H9 (cell line): ENCODE data around the gene CCS. TPM values are rescaled to one million over a fixed set of nuclear protein-coding genes. Genes with fewer than 3 reads are reported as not detected.
A peak's percentile ranks its signal among the peaks of the same experiment; 100 is the strongest.

ENCODE experiments used
- DNase-seq: peaks from one replicate; pipeline ENCODE4 v3.0.0-alpha.2; 2017
- H2AFZ ChIP-seq: one replicate; pipeline ENCODE4 v1.6.1; 2013; ENCODE audit warnings: mild to moderate bottlenecking, low read length, control low read depth, moderate library complexity
- H2AK5ac ChIP-seq: 2 replicates; pipeline ENCODE4 v1.6.1; 2013; ENCODE audit warnings: low read length, control low read depth, mixed read lengths; ENCODE audit not compliant: insufficient read length
- H2BK120ac ChIP-seq: one replicate; pipeline ENCODE4 v1.6.1; 2013; ENCODE audit warnings: low read depth, mild to moderate bottlenecking, low read length, control low read depth, inconsistent platforms; ENCODE audit not compliant: poor library complexity, severe bottlenecking
- H2BK12ac ChIP-seq: 2 replicates; pipeline ENCODE4 v1.6.1; 2013; ENCODE audit warnings: low read length, control low read depth, mixed read lengths, low read depth; ENCODE audit not compliant: insufficient read length
- H2BK15ac ChIP-seq: 2 replicates; pipeline ENCODE4 v1.6.1; 2013; ENCODE audit warnings: low read depth, low read length, control low read depth
- H2BK20ac ChIP-seq: one replicate; pipeline ENCODE4 v1.6.1; 2013; ENCODE audit warnings: low read depth, mild to moderate bottlenecking, low read length, control low read depth, inconsistent platforms; ENCODE audit not compliant: poor library complexity, severe bottlenecking
- H2BK5ac ChIP-seq: 2 replicates; pipeline ENCODE4 v1.6.1; 2013; ENCODE audit warnings: low read length, control low read depth, mixed read lengths; ENCODE audit not compliant: insufficient read length
- H3K14ac ChIP-seq: 2 replicates; pipeline ENCODE4 v1.6.1; 2013; ENCODE audit warnings: low read length, control low read depth; ENCODE audit not compliant: insufficient read depth
- H3K18ac ChIP-seq: 2 replicates; pipeline ENCODE4 v1.6.1; 2013; ENCODE audit warnings: low read depth, mild to moderate bottlenecking, mixed read lengths, low read length, control low read depth; ENCODE audit not compliant: insufficient read length
- H3K23ac ChIP-seq: 2 replicates; pipeline ENCODE4 v1.6.1; 2013; ENCODE audit warnings: low read length, control low read depth, mixed read lengths, low read depth; ENCODE audit not compliant: insufficient read length
- H3K23me2 ChIP-seq: 2 replicates; pipeline ENCODE4 v1.6.1; 2013; ENCODE audit warnings: low read depth, mild to moderate bottlenecking, mixed read lengths, low read length, control low read depth; ENCODE audit not compliant: insufficient read length, poor library complexity, severe bottlenecking
- H3K27ac ChIP-seq: 2 replicates; pipeline ENCODE4 v1.5.1; 2013; ENCODE audit warnings: low read length, control low read depth, mixed read lengths, low read depth; ENCODE audit not compliant: insufficient read length
- H3K27me3 ChIP-seq: 2 replicates; pipeline ENCODE4 v1.6.1; 2013; ENCODE audit warnings: low read length, control low read depth, inconsistent platforms; ENCODE audit not compliant: insufficient read depth
- H3K4ac ChIP-seq: 2 replicates; pipeline ENCODE4 v1.6.1; 2013; ENCODE audit warnings: low read depth, mild to moderate bottlenecking, control low read depth, inconsistent platforms, low read length, moderate library complexity
- H3K4me1 ChIP-seq: 2 replicates; pipeline ENCODE4 v1.6.1; 2013; ENCODE audit warnings: low read length, control low read depth, inconsistent platforms; ENCODE audit not compliant: insufficient read depth
- H3K4me2 ChIP-seq: 2 replicates; pipeline ENCODE4 v1.6.1; 2013; ENCODE audit warnings: low read length, control low read depth, mixed read lengths; ENCODE audit not compliant: insufficient read length, insufficient read depth
- H3K56ac ChIP-seq: 2 replicates; pipeline ENCODE4 v1.6.1; 2013; ENCODE audit warnings: low read depth, mild to moderate bottlenecking, mixed read lengths, low read length, control low read depth; ENCODE audit not compliant: insufficient read length
- H3K79me1 ChIP-seq: 2 replicates; pipeline ENCODE4 v1.6.1; 2013; ENCODE audit warnings: low read depth, mild to moderate bottlenecking, moderate library complexity, low read length, control low read depth, inconsistent platforms; ENCODE audit not compliant: insufficient read depth, poor library complexity, severe bottlenecking
- H3K79me2 ChIP-seq: 2 replicates; pipeline ENCODE4 v1.6.1; 2013; ENCODE audit warnings: low read length, control low read depth, inconsistent platforms; ENCODE audit not compliant: insufficient read depth
- H3K9ac ChIP-seq: 2 replicates; pipeline ENCODE4 v1.6.1; 2013; ENCODE audit warnings: low read length, control low read depth, mixed read lengths; ENCODE audit not compliant: insufficient read length; ENCODE audit errors: extremely low read depth
- H3K9me3 ChIP-seq: one replicate; pipeline ENCODE4 v1.6.1; 2013; ENCODE audit warnings: low read depth, low read length, inconsistent platforms; ENCODE audit not compliant: control insufficient read depth
- H3T11ph ChIP-seq: one replicate; pipeline ENCODE4 v1.6.1; 2013; ENCODE audit warnings: mild to moderate bottlenecking, low read length, control low read depth, inconsistent platforms
- H4K20me1 ChIP-seq: one replicate; pipeline ENCODE4 v1.6.1; 2013; ENCODE audit not compliant: control insufficient read depth, insufficient read length, insufficient read depth
- H4K5ac ChIP-seq: 2 replicates; pipeline ENCODE4 v1.6.1; 2013; ENCODE audit warnings: low read depth, mild to moderate bottlenecking, mixed read lengths, low read length, control low read depth; ENCODE audit not compliant: insufficient read length
- H4K8ac ChIP-seq: replicated peaks from 2 replicates; pipeline ENCODE4 v1.6.1; 2013; ENCODE audit warnings: low read length, control low read depth, mixed read lengths, low read depth; ENCODE audit not compliant: insufficient read length
- H4K91ac ChIP-seq: 2 replicates; pipeline ENCODE4 v1.6.1; 2013; ENCODE audit warnings: low read depth, mild to moderate bottlenecking, moderate library complexity, mixed read lengths, low read length, control low read depth; ENCODE audit not compliant: insufficient read length
- H3K27ac Mint-ChIP-seq, 3 experiments: 2 replicates in 2 of 3; 3 replicates in 1 of 3; pipeline ENCODE4 v1.8.0; 2020 to 2021; ENCODE audit warnings: mixed read lengths in 3 of 3, mild to moderate bottlenecking in 1 of 3, moderate library complexity in 1 of 3
- H3K27me3 Mint-ChIP-seq: 2 replicates; pipeline ENCODE4 v1.8.0; 2021; ENCODE audit warnings: low read depth, mild to moderate bottlenecking, moderate library complexity, mixed read lengths
- H3K36me3 Mint-ChIP-seq, 3 experiments: 2 replicates in 2 of 3; 3 replicates in 1 of 3; pipeline ENCODE4 v1.8.0; 2020 to 2021; ENCODE audit warnings: low read depth in 3 of 3, mixed read lengths in 3 of 3; ENCODE audit not compliant: insufficient read depth in 1 of 3
- H3K4me1 Mint-ChIP-seq, 2 experiments: 2 replicates each; pipeline ENCODE4 v1.8.0; 2020; ENCODE audit warnings: mixed read lengths in 2 of 2
- H3K4me3 Mint-ChIP-seq, 2 experiments: 2 replicates in 1 of 2; 3 replicates in 1 of 2; pipeline ENCODE4 v1.8.0; 2020 to 2021; ENCODE audit warnings: mild to moderate bottlenecking in 2 of 2, mixed read lengths in 2 of 2, moderate library complexity in 1 of 2
- H3K9me3 Mint-ChIP-seq, 2 experiments: 2 replicates in 1 of 2; 3 replicates in 1 of 2; pipeline ENCODE4 v1.8.0; 2020; ENCODE audit warnings: mild to moderate bottlenecking in 2 of 2, mixed read lengths in 2 of 2, moderate library complexity in 1 of 2
- WGBS: extraction: QIAGEN DNeasy Blood & Tissue Kit; methylation state at CpG from one replicate; pipeline ENCODE4 v1.1.7; 2013; ENCODE audit warnings: missing lambda C conversion rate, low lambda C conversion rate, mixed read lengths; ENCODE audit not compliant: insufficient read length; ENCODE audit errors: extremely low coverage; 5-methylcytosine and 5-hydroxymethylcytosine counted together
- total RNA-seq: library from RNA; stranded (reverse); gene quantifications from 2 replicates; pipeline ENCODE4 v1.2.1, GENCODE V29; 2021
- TF ChIP-seq, protein P1 (sequence below): fragments of 200-600 bp; sonication (generic); conservative IDR thresholded peaks from 3 replicates; pipeline ENCODE4 v1.8.0; 2021; ENCODE audit warnings: antibody characterized with exemption, mild to moderate bottlenecking

Gene CCS
- total RNA-seq, 1 experiment from 2014 or later, result 61.1 TPM

DNA sequence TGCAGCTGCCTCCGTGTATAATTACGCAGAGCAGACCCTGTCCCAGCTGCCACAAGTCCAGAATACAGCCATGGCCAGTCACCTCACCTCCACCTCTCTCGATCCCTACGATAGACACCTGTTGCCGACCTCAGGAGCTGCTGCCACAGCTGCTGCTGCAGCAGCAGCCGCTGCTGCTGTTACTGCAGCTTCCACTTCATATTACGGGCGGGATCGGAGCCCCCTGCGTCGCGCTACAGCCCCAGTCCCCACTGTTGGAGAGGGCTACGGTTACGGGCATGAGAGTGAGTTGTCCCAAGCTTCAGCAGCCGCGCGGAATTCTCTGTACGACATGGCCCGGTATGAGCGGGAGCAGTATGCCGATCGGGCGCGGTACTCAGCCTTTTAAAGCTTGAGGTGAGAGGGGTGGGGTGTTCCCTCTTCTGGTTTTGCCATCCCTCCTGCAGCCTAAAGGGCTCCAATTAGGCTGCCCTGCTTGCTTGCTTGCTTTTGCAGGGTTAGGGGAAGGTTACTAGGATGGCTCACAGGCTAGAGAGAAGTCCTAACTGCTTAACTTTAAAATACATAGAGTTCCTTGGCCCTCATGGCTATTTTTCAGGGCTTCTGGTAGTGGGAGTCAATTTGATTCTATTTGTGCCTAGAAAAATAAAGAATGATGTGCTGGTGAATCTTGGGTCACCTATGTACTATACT is 50.9 kb downstream of the CCS start:
- H3K4me2 ChIP-seq, result no peak overlapping the region
- no peak overlapping the region for H3T11ph ChIP-seq
- peaks cover 6% of the 10 kb centered on the region for H3K23me2 ChIP-seq
- Mint-ChIP-seq H3K27me3 (no peaks in the 10 kb centered on the region), H3K27ac (peak overlapping the region in 2 of 3 experiments; percentile 16 to 48; a peak in 2 of 7 replicates), H3K4me3 (peak overlapping the region; percentile 22 to 99; a peak in 2 of 5 replicates), H3K9me3 (no peaks in the 10 kb centered on the region), H3K4me1 (peaks cover 66 to 68% of the 10 kb centered on the region in 2 experiments), H3K36me3 (peaks cover 73 to 98% (median 95%) of the 10 kb centered on the region in 3 experiments)
- no peak overlapping the region for H3K23ac ChIP-seq
- no peak overlapping the region for H3K14ac ChIP-seq
- no peak overlapping the region for H3K9ac ChIP-seq
- no peak overlapping the region for H2BK12ac ChIP-seq
- H3K27ac ChIP-seq, result no peak overlapping the region
- DNase-seq, result no peak
- H2BK5ac ChIP-seq, result no peak overlapping the region
- H3K79me1 ChIP-seq, result peaks cover under 1% of the 10 kb centered on the region
- no peaks in the 10 kb centered on the region for H4K20me1 ChIP-seq
- no peak overlapping the region for H4K8ac ChIP-seq
- peaks cover 71% of the 10 kb centered on the region for H3K79me2 ChIP-seq
- H3K27me3 ChIP-seq, result no peaks in the 10 kb centered on the region
- H3K56ac ChIP-seq, result no peak overlapping the region
- H2BK15ac ChIP-seq, result no peak overlapping the region
- no peak overlapping the region for H4K5ac ChIP-seq
- TF ChIP-seq, protein P1, sequence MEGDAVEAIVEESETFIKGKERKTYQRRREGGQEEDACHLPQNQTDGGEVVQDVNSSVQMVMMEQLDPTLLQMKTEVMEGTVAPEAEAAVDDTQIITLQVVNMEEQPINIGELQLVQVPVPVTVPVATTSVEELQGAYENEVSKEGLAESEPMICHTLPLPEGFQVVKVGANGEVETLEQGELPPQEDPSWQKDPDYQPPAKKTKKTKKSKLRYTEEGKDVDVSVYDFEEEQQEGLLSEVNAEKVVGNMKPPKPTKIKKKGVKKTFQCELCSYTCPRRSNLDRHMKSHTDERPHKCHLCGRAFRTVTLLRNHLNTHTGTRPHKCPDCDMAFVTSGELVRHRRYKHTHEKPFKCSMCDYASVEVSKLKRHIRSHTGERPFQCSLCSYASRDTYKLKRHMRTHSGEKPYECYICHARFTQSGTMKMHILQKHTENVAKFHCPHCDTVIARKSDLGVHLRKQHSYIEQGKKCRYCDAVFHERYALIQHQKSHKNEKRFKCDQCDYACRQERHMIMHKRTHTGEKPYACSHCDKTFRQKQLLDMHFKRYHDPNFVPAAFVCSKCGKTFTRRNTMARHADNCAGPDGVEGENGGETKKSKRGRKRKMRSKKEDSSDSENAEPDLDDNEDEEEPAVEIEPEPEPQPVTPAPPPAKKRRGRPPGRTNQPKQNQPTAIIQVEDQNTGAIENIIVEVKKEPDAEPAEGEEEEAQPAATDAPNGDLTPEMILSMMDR, result no peak
- no peak overlapping the region for H2BK120ac ChIP-seq
- WGBS, result no CpG with 5 or more reads among the region's 24 CpGs
- no peaks in the 10 kb centered on the region for H3K9me3 ChIP-seq
- no peak overlapping the region for H2AK5ac ChIP-seq
- no peak overlapping the region for H2AFZ ChIP-seq
- H3K18ac ChIP-seq, result no peak overlapping the region
- H3K4ac ChIP-seq, result no peak overlapping the region
- H3K4me1 ChIP-seq, result peaks cover 3% of the 10 kb centered on the region
- no peak overlapping the region for H2BK20ac ChIP-seq
- H4K91ac ChIP-seq, result no peak overlapping the region
